ENCODE results near the gene PLA2G2A.

Gene PLA2G2A

DNA sequence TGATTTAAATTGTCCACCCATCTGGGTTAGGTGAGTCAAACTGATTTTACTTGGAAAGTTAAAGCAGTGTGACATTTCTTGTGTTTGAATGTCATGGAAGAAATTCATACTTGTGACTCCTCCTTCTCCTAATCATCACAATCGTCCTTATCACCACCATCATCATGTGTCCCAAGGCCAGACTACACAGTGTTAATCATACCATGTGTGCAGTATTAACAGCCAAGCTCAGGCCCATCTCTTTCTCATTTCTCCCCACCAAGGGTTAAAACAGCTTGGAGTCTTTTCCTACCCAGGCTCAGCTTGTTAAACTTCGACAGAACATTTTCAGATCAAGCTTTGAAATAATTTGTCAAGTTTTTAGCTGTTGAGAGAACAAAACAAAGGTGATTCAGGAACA is 33.5 kb downstream of the PLA2G2A start:
- TF ChIP-seq, protein P1, sequence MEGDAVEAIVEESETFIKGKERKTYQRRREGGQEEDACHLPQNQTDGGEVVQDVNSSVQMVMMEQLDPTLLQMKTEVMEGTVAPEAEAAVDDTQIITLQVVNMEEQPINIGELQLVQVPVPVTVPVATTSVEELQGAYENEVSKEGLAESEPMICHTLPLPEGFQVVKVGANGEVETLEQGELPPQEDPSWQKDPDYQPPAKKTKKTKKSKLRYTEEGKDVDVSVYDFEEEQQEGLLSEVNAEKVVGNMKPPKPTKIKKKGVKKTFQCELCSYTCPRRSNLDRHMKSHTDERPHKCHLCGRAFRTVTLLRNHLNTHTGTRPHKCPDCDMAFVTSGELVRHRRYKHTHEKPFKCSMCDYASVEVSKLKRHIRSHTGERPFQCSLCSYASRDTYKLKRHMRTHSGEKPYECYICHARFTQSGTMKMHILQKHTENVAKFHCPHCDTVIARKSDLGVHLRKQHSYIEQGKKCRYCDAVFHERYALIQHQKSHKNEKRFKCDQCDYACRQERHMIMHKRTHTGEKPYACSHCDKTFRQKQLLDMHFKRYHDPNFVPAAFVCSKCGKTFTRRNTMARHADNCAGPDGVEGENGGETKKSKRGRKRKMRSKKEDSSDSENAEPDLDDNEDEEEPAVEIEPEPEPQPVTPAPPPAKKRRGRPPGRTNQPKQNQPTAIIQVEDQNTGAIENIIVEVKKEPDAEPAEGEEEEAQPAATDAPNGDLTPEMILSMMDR (conservative IDR thresholded peaks at IDR 0.05; ENCODE audit: low read length), result no peak
- DNase-seq (ENCODE audit: low read depth), result no peak
- no peak overlapping the region for H3K4me3 ChIP-seq (ENCODE audit: low read length)

DNA sequence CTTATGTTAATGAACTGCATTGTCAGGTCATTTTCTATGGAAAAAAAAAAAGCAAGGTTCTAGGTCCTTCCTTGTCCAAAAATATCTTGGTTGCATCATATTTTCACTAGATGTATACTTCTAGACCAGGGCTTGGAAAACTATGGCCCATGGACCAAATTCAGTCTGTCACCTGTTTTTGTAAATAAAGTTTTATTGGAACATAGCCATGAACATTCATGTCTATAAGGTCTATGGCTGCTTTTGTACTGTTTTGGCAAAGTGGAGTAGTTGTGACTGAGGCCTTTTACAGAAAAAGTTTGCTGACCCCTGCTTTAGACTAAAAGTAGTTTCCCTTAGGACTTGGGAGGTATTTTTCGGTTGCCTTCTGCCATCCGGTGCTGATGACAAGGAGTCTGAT is 36.8 kb downstream of the PLA2G2A start:
- no peak for DNase-seq (ENCODE audit: low read depth)
- TF ChIP-seq, protein P1 (conservative IDR thresholded peaks at IDR 0.05; ENCODE audit: low read length), result no peak
- no peak overlapping the region for H3K4me3 ChIP-seq (ENCODE audit: low read length)

DNA sequence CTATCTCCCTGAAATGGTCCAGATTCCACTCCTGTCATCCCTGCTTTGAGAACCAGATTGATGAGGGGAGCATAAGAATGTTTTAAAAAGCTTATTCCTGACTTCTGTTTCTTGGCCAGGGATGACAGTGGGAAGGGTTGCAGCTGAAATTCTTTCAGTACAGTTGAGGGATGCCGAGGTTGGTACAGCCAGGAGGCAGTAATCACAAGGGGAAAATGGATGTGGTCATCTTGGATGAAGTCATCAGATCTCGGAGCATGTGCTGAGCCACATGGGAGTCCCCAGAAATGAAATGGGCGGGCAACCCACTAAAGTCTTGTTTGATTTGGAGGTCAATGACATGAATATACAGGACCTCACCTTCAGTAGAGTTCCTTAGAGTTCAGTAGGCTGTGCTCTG is 37.3 kb downstream of the PLA2G2A start:
- DNase-seq (ENCODE audit: low read depth), result no peak
- TF ChIP-seq, protein P1 (conservative IDR thresholded peaks at IDR 0.05; ENCODE audit: low read length), result no peak
- no peak overlapping the region for H3K4me3 ChIP-seq (ENCODE audit: low read length)

GRCh38 chr1:19941206-19941568 is 38.2 kb downstream of the PLA2G2A start:
- DNase-seq (ENCODE audit: low read depth), result no peak
- H3K4me3 ChIP-seq (ENCODE audit: low read length), result no peak overlapping the region
- TF ChIP-seq, protein P1 (conservative IDR thresholded peaks at IDR 0.05; ENCODE audit: low read length), result no peak

DNA sequence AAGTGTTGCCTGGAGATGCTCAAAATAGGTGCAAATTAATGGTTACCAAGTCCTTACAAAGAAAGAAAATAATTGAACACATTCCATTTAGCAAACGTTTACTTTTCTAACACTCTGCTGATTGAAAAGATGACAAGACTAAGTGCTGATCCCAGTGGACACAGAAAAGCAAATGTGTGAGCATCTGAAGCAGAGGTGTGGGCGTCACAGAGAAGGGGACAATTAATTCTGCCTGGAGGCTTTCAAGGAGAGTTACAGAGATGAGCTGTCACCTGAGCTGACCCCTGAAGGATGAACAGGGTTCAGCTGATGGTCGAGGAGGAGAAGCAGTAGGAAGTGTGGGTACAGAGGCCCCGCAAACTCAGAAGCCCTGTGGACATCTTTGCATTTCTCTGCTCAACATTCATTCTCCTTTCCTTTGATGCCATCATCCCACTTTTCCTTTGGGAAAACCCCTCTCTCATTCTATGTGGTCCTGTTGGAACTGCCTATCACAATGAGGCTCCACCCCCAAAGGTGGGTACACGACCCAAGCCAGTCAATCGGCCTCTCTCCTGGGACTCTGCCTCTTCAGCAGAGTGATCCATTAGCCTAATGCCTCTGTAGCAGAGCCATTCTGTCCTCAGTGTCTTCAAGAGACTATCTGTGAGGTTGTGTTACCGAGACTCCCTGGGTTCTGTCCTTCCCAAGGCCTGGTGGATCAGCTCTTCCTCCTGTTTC is 38.8 kb downstream of the PLA2G2A start:
- TF ChIP-seq, protein P1 (conservative IDR thresholded peaks at IDR 0.05; ENCODE audit: low read length), result no peak
- H3K4me3 ChIP-seq (ENCODE audit: low read length), result no peak overlapping the region
- no peak for DNase-seq (ENCODE audit: low read depth)

DNA sequence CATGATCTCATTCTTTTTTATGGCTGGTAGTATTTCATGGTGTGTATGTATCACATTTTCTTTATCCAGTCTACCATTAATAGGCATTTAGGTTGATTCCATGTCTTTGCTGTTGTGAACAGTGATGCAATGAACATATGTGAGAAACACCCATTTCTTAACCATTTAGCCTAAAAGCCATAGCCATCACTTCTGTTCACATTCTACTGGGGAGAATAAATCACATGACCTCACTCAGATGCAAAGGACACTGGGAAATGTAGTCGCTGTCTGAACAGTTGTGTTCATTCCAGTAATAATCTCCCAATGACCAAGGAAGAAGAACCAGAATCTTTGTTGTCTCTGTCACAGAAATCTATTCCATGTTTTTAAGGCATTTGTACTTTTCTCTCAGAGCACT is 40.9 kb downstream of the PLA2G2A start:
- no peak for DNase-seq (ENCODE audit: low read depth)
- H3K4me3 ChIP-seq (ENCODE audit: low read length), result no peak overlapping the region
- TF ChIP-seq, protein P1 (conservative IDR thresholded peaks at IDR 0.05; ENCODE audit: low read length), result no peak

- H3K4me3 ChIP-seq (ENCODE audit: low read length), result no peak overlapping the region
- no peak for DNase-seq (ENCODE audit: low read depth)
- TF ChIP-seq, protein P1 (conservative IDR thresholded peaks at IDR 0.05; ENCODE audit: low read length), result no peak
Measured at GRCh38 chr1:19936061-19936750, 43.2 kb downstream of the PLA2G2A start.

Data from AG10803 (cell line).